CD4-positive, alpha-beta memory T cell (primary cell): ENCODE measurements around the gene ZMYND15. TPM values are rescaled to one million over a fixed set of nuclear protein-coding genes. Genes with fewer than 3 reads are reported as not detected.

Experiments
- CTCF ChIA-PET: fragments of 350-600 bp; sonication (Branson Sonifier 250); formaldehyde crosslinking; loops from one replicate; lab custom pipeline; 2021; ENCODE audit warnings: inconsistent platforms; ENCODE audit not compliant: partially characterized antibody; lab: Charles Lee
- POLR2A ChIA-PET: fragments of 350-600 bp; sonication (Branson Sonifier 250); formaldehyde crosslinking; loops from one replicate; lab custom pipeline; 2021; ENCODE audit not compliant: partially characterized antibody; lab: Charles Lee
- DNase-seq, 5 donors: peaks; one replicate each; pipeline versions ENCODE4 v3.0.0 to v3.0.0-alpha.2; 2020 to 2022; ENCODE audit warnings: mixed read lengths in 1 of 5
- H3K27ac ChIP-seq: one replicate; pipeline ENCODE4 v1.7.0; 2013; ENCODE audit warnings: low read depth, low read length
- H3K27me3 ChIP-seq: 2 replicates; pipeline ENCODE4 v1.7.0; 2013; ENCODE audit warnings: mild to moderate bottlenecking, low read length, moderate library complexity; ENCODE audit not compliant: insufficient read depth
- H3K36me3 ChIP-seq: 2 replicates; pipeline ENCODE4 v1.7.0; 2013; ENCODE audit warnings: mild to moderate bottlenecking, low read length, moderate library complexity; ENCODE audit not compliant: insufficient read depth
- H3K4me1 ChIP-seq: 2 replicates; pipeline ENCODE4 v1.7.0; 2013; ENCODE audit warnings: mild to moderate bottlenecking, low read length, moderate library complexity; ENCODE audit not compliant: insufficient read depth
- H3K4me3 ChIP-seq, 2 donors: one replicate each; pipeline ENCODE4 v1.7.0; 2013; ENCODE audit warnings: low read length in 2 of 2, mild to moderate bottlenecking in 1 of 2
- H3K9me3 ChIP-seq, 2 donors: one replicate each; pipeline ENCODE4 v1.7.0; 2013; ENCODE audit warnings: low read length in 2 of 2, control low read depth in 1 of 2; ENCODE audit not compliant: control insufficient read depth in 1 of 2
- H3K27ac Mint-ChIP-seq, 7 donors: one replicate each; pipeline ENCODE4 v1.8.0; 2020 to 2021; ENCODE audit warnings: mixed read lengths in 7 of 7, mild to moderate bottlenecking in 6 of 7, inconsistent platforms in 3 of 7, moderate library complexity in 3 of 7
- H3K27me3 Mint-ChIP-seq, 2 donors: one replicate each; pipeline ENCODE4 v1.8.0; 2020 to 2021; ENCODE audit warnings: mixed read lengths in 2 of 2
- H3K36me3 Mint-ChIP-seq, 2 donors: one replicate each; pipeline ENCODE4 v1.8.0; 2020 to 2021; ENCODE audit warnings: mixed read lengths in 2 of 2, inconsistent platforms in 1 of 2, mild to moderate bottlenecking in 1 of 2
- H3K4me1 Mint-ChIP-seq, 4 donors: one replicate each; pipeline ENCODE4 v1.8.0; 2020 to 2021; ENCODE audit warnings: mixed read lengths in 4 of 4, mild to moderate bottlenecking in 1 of 4
- H3K4me3 Mint-ChIP-seq, 8 donors: one replicate each; pipeline ENCODE4 v1.8.0; 2020 to 2021; ENCODE audit warnings: mixed read lengths in 8 of 8, mild to moderate bottlenecking in 7 of 8, moderate library complexity in 6 of 8, inconsistent platforms in 3 of 8
- H3K9me3 Mint-ChIP-seq, 8 donors: one replicate each; pipeline ENCODE4 v1.8.0; 2020 to 2021; ENCODE audit warnings: mixed read lengths in 8 of 8, mild to moderate bottlenecking in 5 of 8, inconsistent platforms in 3 of 8, moderate library complexity in 1 of 8
- intact Hi-C: fragments of 100-400 bp; cut with micrococcal nuclease; formaldehyde crosslinking; loops from one replicate; pipeline ENCODE4 v1.15.1; 2023
- polyA plus RNA-seq, 2 donors: library from polyadenylated mRNA; unstranded; fragments of 300-500 nt; fragmentation: Illumina TruSeq; gene quantifications; one replicate each; pipeline ENCODE4 v1.2.3, GENCODE V29; 2021
- total RNA-seq, 2 experiments: library from RNA; stranded (reverse); gene quantifications; one replicate each; pipeline ENCODE4 v1.2.3, GENCODE V29; 2021

Gene ZMYND15
- total and polyA plus RNA-seq, 4 experiments from 2014 or later = 0.15 to 0.44 (median 0.41) TPM; not detected in 1

DNA sequence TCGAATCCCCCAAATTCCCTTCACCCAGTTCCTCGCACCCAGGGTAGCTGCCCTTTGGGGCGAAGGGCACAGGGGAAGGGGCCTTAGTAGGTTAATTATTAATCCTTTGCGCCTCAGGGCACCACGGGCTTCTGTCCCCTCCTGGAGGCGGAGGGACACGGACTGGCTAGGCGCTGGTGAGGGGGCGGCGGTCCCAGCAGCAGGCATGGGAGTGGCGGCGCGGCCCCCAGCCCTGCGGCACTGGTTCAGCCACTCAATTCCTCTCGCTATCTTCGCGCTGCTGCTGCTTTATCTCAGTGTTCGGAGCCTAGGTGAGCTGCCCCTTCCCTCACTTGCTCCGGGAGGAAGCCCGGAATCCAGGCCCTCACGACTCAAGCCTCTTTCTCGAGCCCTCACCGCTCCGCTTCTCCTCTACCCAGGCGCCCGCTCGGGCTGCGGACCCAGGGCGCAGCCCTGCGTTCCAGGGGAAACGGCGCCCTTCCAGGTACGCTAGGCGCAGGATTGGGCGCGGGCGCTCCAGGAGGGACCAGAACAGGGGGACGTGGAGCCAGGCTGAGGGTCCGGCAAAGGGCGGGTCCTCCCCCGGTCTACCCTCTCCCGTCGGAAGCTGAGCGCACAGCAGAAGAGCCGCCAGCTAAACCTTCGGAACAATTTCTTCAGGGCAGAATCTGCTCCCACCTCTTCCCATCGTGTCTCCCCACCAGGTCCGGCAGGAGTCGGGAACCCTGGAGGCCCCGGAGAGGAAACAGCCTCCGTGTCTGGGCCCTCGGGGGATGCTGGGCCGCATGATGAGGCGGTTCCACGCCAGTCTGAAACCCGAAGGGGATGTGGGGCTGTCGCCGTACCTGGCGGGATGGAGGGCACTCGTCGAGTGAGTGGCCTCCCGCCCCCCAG, 49.4 kb downstream of the ZMYND15 start, which contains the start of gene GLTPD2:
Gene GLTPD2 (plus strand): TSS at position 158 of the 894 bp plus-strand sequence. CDS start 48 bp downstream, at position 206.
- intact Hi-C loops = no loop called here
- Mint-ChIP-seq H3K36me3 (peaks cover 0 to 2% of the 10 kb centered on the region in 2 donors), H3K27ac (peak within 1 kb of the TSS in 4 of 7 donors; percentile 27 to 72 (median 48)), H3K4me1 (peaks cover 12 to 41% (median 15%) of the 10 kb centered on the region in 4 donors), H3K27me3 (peaks cover 27 to 28% of the 10 kb centered on the region in 2 donors), H3K9me3 (peaks cover 0 to 2% (median 0%) of the 10 kb centered on the region in 8 donors), H3K4me3 (peak within 1 kb of the TSS; percentile 67 to 78 (median 73))
- Histone ChIP-seq H3K27me3 (peaks cover 18% of the 10 kb centered on the region), H3K9me3 (no peaks in the 10 kb centered on the region), H3K36me3 (no peaks in the 10 kb centered on the region), H3K27ac (peak within 1 kb of the TSS; percentile 72), H3K4me1 (peaks cover 26% of the 10 kb centered on the region), H3K4me3 (peak within 1 kb of the TSS; percentile 29 to 60)
- ChIA-PET CTCF (interaction anchor here (0.6 to 3.7 kb wide), 30 partner anchors 7 to 191 kb away, joined by 3 to 59 read pairs (median 8); partner anchors contain the start of genes ARRB2, C17orf107, CHRNE and MED11), POLR2A (interaction anchor here (0.5 to 3.9 kb wide), 23 partner anchors 9 to 897 kb away, joined by 3 to 81 read pairs (median 7); partner anchors contain the start of genes ARRB2, C17orf107, CXCL16 and MED11)
- DNase-seq = no peak

- DNase-seq = no peak
- peak overlapping the region in 3 of 7 donors; percentile 27 to 72 (median 44) for H3K27ac Mint-ChIP-seq
- H3K36me3 Mint-ChIP-seq = peaks cover 0 to 2% of the 10 kb centered on the region in 2 donors
- intact Hi-C loops = no loop called here
- Histone ChIP-seq H3K27ac (peak overlapping the region; percentile 72), H3K4me3 (peak overlapping the region; percentile 29 to 60), H3K4me1 (peaks cover 26% of the 10 kb centered on the region), H3K36me3 (no peaks in the 10 kb centered on the region), H3K27me3 (peaks cover 12% of the 10 kb centered on the region), H3K9me3 (no peaks in the 10 kb centered on the region)
- peaks cover 23 to 24% of the 10 kb centered on the region in 2 donors for H3K27me3 Mint-ChIP-seq
- H3K4me3 Mint-ChIP-seq = peak overlapping the region; percentile 67 to 78 (median 72)
- ChIA-PET CTCF (interaction anchor here (0.6 to 3.7 kb wide), 31 partner anchors 8 to 190 kb away, joined by 3 to 59 read pairs (median 8); partner anchors contain the start of genes ARRB2, C17orf107, CHRNE and MED11), POLR2A (interaction anchor here (0.5 to 3.9 kb wide), 24 partner anchors 10 to 897 kb away, joined by 3 to 81 read pairs (median 6); partner anchors contain the start of genes ARRB2, C17orf107, CXCL16 and MED11)
- H3K9me3 Mint-ChIP-seq = peaks cover 0 to 2% (median 0%) of the 10 kb centered on the region in 8 donors
- peaks cover 12 to 41% (median 15%) of the 10 kb centered on the region in 4 donors for H3K4me1 Mint-ChIP-seq
Observed at GRCh38 chr17:4789701-4789950, 50.0 kb downstream of the ZMYND15 start.

- ChIA-PET POLR2A (interaction anchor here (0.5 to 3.9 kb wide), 26 partner anchors 9 to 728 kb away, joined by 3 to 81 read pairs (median 6); partner anchors contain the start of genes ARRB2, C17orf107, C17orf114 and CXCL16), CTCF (interaction anchor here (0.6 to 3.7 kb wide), 37 partner anchors 8 to 244 kb away, joined by 3 to 59 read pairs (median 6); partner anchors contain the start of genes ARRB2, C17orf107, CAMTA2 and CHRNE)
- Histone ChIP-seq H3K27ac (peak overlapping the region; percentile 72), H3K4me1 (peaks cover 26% of the 10 kb centered on the region), H3K4me3 (peak overlapping the region; percentile 49 to 60), H3K27me3 (peaks cover 11% of the 10 kb centered on the region), H3K36me3 (no peaks in the 10 kb centered on the region), H3K9me3 (no peaks in the 10 kb centered on the region)
- peaks cover 0 to 2% of the 10 kb centered on the region in 2 donors for H3K36me3 Mint-ChIP-seq
- DNase-seq = peak; percentile 77 to 87 (median 80)
- peak overlapping the region; percentile 63 to 96 (median 88) for H3K27ac Mint-ChIP-seq
- H3K9me3 Mint-ChIP-seq = peaks cover 0 to 2% (median 0%) of the 10 kb centered on the region in 8 donors
- intact Hi-C loops = loop anchor here (1.0 kb wide), 5 partner anchors 17 to 177 kb away; partner anchors contain the start of genes ARRB2, MED11, PLD2 and SPAG7
- peaks cover 12 to 41% (median 15%) of the 10 kb centered on the region in 4 donors for H3K4me1 Mint-ChIP-seq
- H3K27me3 Mint-ChIP-seq = peaks cover 22 to 23% of the 10 kb centered on the region in 2 donors
- peak overlapping the region; percentile 88 to 94 (median 90) for H3K4me3 Mint-ChIP-seq
Observed at GRCh38 chr17:4789951-4790704, 50.5 kb downstream of the ZMYND15 start.

DNA sequence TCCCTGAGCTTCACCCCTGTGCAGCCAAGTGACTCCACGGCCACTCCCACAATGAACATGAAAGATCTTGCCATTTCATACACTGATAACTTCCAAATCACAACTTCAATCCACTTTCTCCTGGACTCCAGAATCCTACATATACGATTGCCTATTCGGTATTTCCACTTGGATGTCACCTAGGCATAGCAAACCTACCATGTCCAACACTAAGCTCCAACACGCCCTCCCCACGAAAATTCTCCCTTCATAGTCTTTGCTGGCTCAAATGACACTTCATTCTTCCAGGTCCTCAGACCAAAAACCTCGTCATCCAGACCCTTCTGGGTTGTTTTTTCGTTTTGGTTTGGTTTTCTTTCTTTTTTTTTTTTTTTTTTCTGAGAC, 51.1 kb downstream of the ZMYND15 start:
- intact Hi-C loops = loop anchor here (1.0 kb wide), 5 partner anchors 17 to 177 kb away; partner anchors contain the start of genes ARRB2, MED11, PLD2 and SPAG7
- no peak for DNase-seq
- peak overlapping the region; percentile 72 for H3K27ac ChIP-seq
- H3K4me3 Mint-ChIP-seq = peak overlapping the region; percentile 88 to 94 (median 90)
- H3K9me3 Mint-ChIP-seq = peaks cover 0 to 2% (median 0%) of the 10 kb centered on the region in 8 donors
- peaks cover 9 to 36% (median 11%) of the 10 kb centered on the region in 4 donors for H3K4me1 Mint-ChIP-seq
- H3K27ac Mint-ChIP-seq = peak overlapping the region; percentile 63 to 96 (median 88)
- peaks cover 18 to 19% of the 10 kb centered on the region in 2 donors for H3K27me3 Mint-ChIP-seq
- ChIA-PET POLR2A (interaction anchor here (0.6 to 3.9 kb wide), 18 partner anchors 9 to 259 kb away, joined by 3 to 81 read pairs (median 8); partner anchors contain the start of genes ARRB2, C17orf107, C17orf114 and CXCL16), CTCF (interaction anchor here (0.6 to 3.7 kb wide), 31 partner anchors 9 to 244 kb away, joined by 3 to 59 read pairs (median 8); partner anchors contain the start of genes ARRB2, C17orf107, CAMTA2 and CHRNE)
- peaks cover 10% of the 10 kb centered on the region for H3K27me3 ChIP-seq
- H3K4me1 ChIP-seq = peaks cover 22% of the 10 kb centered on the region
- peak overlapping the region; percentile 49 to 60 for H3K4me3 ChIP-seq
- peaks cover 0 to 2% of the 10 kb centered on the region in 2 donors for H3K36me3 Mint-ChIP-seq
- H3K36me3 ChIP-seq = no peaks in the 10 kb centered on the region
- no peaks in the 10 kb centered on the region for H3K9me3 ChIP-seq

- no peaks in the 10 kb centered on the region for H3K27me3 ChIP-seq
- intact Hi-C loops = loop anchor here (5.0 kb wide), 1 partner anchor 37 kb away; the partner anchor contains the start of gene MINK1
- POLR2A ChIA-PET = no interaction called here
- H3K9me3 ChIP-seq = no peaks in the 10 kb centered on the region
- no peak overlapping the region for H3K27ac ChIP-seq
- H3K36me3 Mint-ChIP-seq = peaks cover 15 to 23% of the 10 kb centered on the region in 2 donors
- no peak for DNase-seq
- peaks cover 15 to 22% (median 18%) of the 10 kb centered on the region in 4 donors for H3K4me1 Mint-ChIP-seq
- CTCF ChIA-PET = no interaction called here
- H3K27me3 Mint-ChIP-seq = peaks cover 0 to 2% of the 10 kb centered on the region in 2 donors
- peaks cover 9% of the 10 kb centered on the region for H3K36me3 ChIP-seq
- H3K4me1 ChIP-seq = peaks cover 17% of the 10 kb centered on the region
- no peak overlapping the region for H3K4me3 ChIP-seq
- peak overlapping the region in 2 of 8 donors; percentile 17 to 100 for H3K4me3 Mint-ChIP-seq
- peaks cover 0 to 2% (median 0%) of the 10 kb centered on the region in 8 donors for H3K9me3 Mint-ChIP-seq
- no peak overlapping the region for H3K27ac Mint-ChIP-seq
Observed at GRCh38 chr17:4795168-4795567, 55.5 kb downstream of the ZMYND15 start.
